Neural cell (in vitro differentiated cells): Measurements from ENCODE around the gene PRKG1. TPM values are rescaled to one million over a fixed set of nuclear protein-coding genes. Genes with fewer than 3 reads are reported as not detected.

Experiments used
- H2AFZ ChIP-seq: fragments of 200-600, 300-800 bp; sonication (generic), shearing (Covaris generic); 2 replicates; pipeline ENCODE4 v1.6.0; 2014; ENCODE audit warnings: low read depth, mild to moderate bottlenecking, antibody characterized with exemption, low read length, moderate library complexity
- H3F3A ChIP-seq: fragments of 200-600 bp; shearing (Covaris generic); 2 replicates; pipeline ENCODE4 v1.6.1; 2016; ENCODE audit warnings: mild to moderate bottlenecking, moderate library complexity, mixed read lengths, antibody characterized with exemption, low read length; ENCODE audit not compliant: insufficient read depth, poor library complexity, severe bottlenecking
- H3K27ac ChIP-seq: fragments of 200-600, 300-800 bp; sonication (generic), shearing (Covaris generic); 2 replicates; pipeline ENCODE4 v1.5.1; 2014; ENCODE audit warnings: mild to moderate bottlenecking, low read length, moderate library complexity
- H3K27me3 ChIP-seq: fragments of 300-800, 200-600 bp; sonication (generic), shearing (Covaris generic); 2 replicates; pipeline ENCODE4 v1.6.0; 2014; ENCODE audit warnings: mild to moderate bottlenecking, low read depth, low read length, moderate library complexity; ENCODE audit not compliant: insufficient read depth
- H3K36me3 ChIP-seq: fragments of 300-800, 200-600 bp; sonication (generic), shearing (Covaris generic); 2 replicates; pipeline ENCODE4 v1.5.1; 2014; ENCODE audit warnings: mild to moderate bottlenecking, antibody characterized with exemption, low read length, moderate library complexity; ENCODE audit not compliant: insufficient read depth
- H3K4me2 ChIP-seq: fragments of 300-800, 200-600 bp; sonication (generic), shearing (Covaris generic); 2 replicates; pipeline ENCODE4 v1.6.0; 2014; ENCODE audit warnings: mild to moderate bottlenecking, low read length
- H3K4me3 ChIP-seq: fragments of 300-800, 200-600 bp; sonication (generic), shearing (Covaris generic); 2 replicates; pipeline ENCODE4 v1.5.1; 2014; ENCODE audit warnings: mild to moderate bottlenecking, low read length, moderate library complexity
- H3K79me2 ChIP-seq: fragments of 200-600 bp; shearing (Covaris generic); replicated peaks from 2 replicates; pipeline ENCODE4 v1.6.0; 2014; ENCODE audit warnings: mild to moderate bottlenecking, low read length, moderate library complexity; ENCODE audit not compliant: insufficient read depth
- H3K9ac ChIP-seq: fragments of 300-800, 200-600 bp; sonication (generic), shearing (Covaris generic); 2 replicates; pipeline ENCODE4 v1.6.1; 2016; ENCODE audit warnings: mild to moderate bottlenecking, low read length, mixed read lengths
- H3K9me2 ChIP-seq: fragments of 200-600 bp; shearing (Covaris generic); 2 replicates; pipeline ENCODE4 v1.6.1; 2016; ENCODE audit warnings: mild to moderate bottlenecking, low read length, mixed read lengths; ENCODE audit not compliant: insufficient read depth
- H3K9me3 ChIP-seq: fragments of 200-600, 300-800 bp; sonication (generic), shearing (Covaris generic); 2 replicates; pipeline ENCODE4 v1.6.1; 2016; ENCODE audit warnings: mild to moderate bottlenecking, mixed run types, low read length, moderate library complexity, mixed read lengths
- H4K20me1 ChIP-seq: fragments of 200-600 bp; shearing (Covaris generic); 2 replicates; pipeline ENCODE4 v1.6.1; 2016; ENCODE audit warnings: mild to moderate bottlenecking, mixed run types; ENCODE audit not compliant: insufficient read depth
- CTCF ChIP-seq: fragments of 450-650 bp; IDR thresholded peaks from 2 replicates; pipeline ENCODE4 v1.5.1; 2014; ENCODE audit warnings: antibody characterized with exemption, mild to moderate bottlenecking, moderate library complexity; ENCODE audit not compliant: poor library complexity, severe bottlenecking
- EP300 ChIP-seq: fragments of 450-650 bp; conservative IDR thresholded peaks from 2 replicates; pipeline ENCODE4 v1.6.1; 2014; ENCODE audit warnings: antibody characterized with exemption, mild to moderate bottlenecking, moderate library complexity; ENCODE audit not compliant: poor library complexity, severe bottlenecking
- EZH2 ChIP-seq: fragments of 200-600, 300-800 bp; shearing (Covaris generic), sonication (generic); IDR thresholded peaks from 2 replicates; pipeline ENCODE4 v1.6.1; 2014; ENCODE audit warnings: antibody characterized with exemption, low read length, borderline replicate concordance, mild to moderate bottlenecking; ENCODE audit not compliant: insufficient read depth, poor library complexity, severe bottlenecking
- MXI1 ChIP-seq: fragments of 450-650 bp; conservative IDR thresholded peaks from 2 replicates; pipeline ENCODE4 v1.6.1; 2014; ENCODE audit warnings: antibody characterized with exemption, mild to moderate bottlenecking; ENCODE audit not compliant: poor library complexity, severe bottlenecking
- POLR2AphosphoS5 ChIP-seq: IDR thresholded peaks from 2 replicates; pipeline ENCODE4 v1.6.1; 2012
- RAD21 ChIP-seq: fragments of 450-650 bp; conservative IDR thresholded peaks from 2 replicates; pipeline ENCODE4 v1.6.1; 2014; ENCODE audit warnings: antibody characterized with exemption, mild to moderate bottlenecking, moderate library complexity
- SMC3 ChIP-seq: fragments of 450-650 bp; conservative IDR thresholded peaks from 2 replicates; pipeline ENCODE4 v1.6.1; 2014; ENCODE audit warnings: antibody characterized with exemption, mild to moderate bottlenecking, moderate library complexity; ENCODE audit not compliant: poor library complexity
- TAF1 ChIP-seq: IDR thresholded peaks from 2 replicates; pipeline ENCODE4 v1.6.1; 2012; ENCODE audit warnings: low read depth
- polyA plus RNA-seq: library from polyadenylated mRNA; depleted of rRNA; stranded (reverse); fragments of >200 nt; gene quantifications from 2 replicates; pipeline ENCODE4 v1.2.3, GENCODE V29; 2014
- TF ChIP-seq, protein P1 (sequence below): IDR thresholded peaks from 2 replicates; pipeline ENCODE4 v1.6.1; 2012; ENCODE audit warnings: borderline replicate concordance

PRKG1 gene
- polyA plus RNA-seq, 1 donor from 2014 or later, result 2.2 TPM

GRCh38 chr10:52208365-52208764, 1134.1 kb downstream of the PRKG1 start:
- H3K79me2 ChIP-seq, result no peaks in the 10 kb centered on the region
- TF ChIP-seq EZH2 (no peak), CTCF (no peak), POLR2AphosphoS5 (peak; percentile 85), SMC3 (peak; percentile 2), MXI1 (no peak), RAD21 (peak; percentile 15), EP300 (peak; percentile 84), TAF1 (no peak)
- TF ChIP-seq, protein P1, sequence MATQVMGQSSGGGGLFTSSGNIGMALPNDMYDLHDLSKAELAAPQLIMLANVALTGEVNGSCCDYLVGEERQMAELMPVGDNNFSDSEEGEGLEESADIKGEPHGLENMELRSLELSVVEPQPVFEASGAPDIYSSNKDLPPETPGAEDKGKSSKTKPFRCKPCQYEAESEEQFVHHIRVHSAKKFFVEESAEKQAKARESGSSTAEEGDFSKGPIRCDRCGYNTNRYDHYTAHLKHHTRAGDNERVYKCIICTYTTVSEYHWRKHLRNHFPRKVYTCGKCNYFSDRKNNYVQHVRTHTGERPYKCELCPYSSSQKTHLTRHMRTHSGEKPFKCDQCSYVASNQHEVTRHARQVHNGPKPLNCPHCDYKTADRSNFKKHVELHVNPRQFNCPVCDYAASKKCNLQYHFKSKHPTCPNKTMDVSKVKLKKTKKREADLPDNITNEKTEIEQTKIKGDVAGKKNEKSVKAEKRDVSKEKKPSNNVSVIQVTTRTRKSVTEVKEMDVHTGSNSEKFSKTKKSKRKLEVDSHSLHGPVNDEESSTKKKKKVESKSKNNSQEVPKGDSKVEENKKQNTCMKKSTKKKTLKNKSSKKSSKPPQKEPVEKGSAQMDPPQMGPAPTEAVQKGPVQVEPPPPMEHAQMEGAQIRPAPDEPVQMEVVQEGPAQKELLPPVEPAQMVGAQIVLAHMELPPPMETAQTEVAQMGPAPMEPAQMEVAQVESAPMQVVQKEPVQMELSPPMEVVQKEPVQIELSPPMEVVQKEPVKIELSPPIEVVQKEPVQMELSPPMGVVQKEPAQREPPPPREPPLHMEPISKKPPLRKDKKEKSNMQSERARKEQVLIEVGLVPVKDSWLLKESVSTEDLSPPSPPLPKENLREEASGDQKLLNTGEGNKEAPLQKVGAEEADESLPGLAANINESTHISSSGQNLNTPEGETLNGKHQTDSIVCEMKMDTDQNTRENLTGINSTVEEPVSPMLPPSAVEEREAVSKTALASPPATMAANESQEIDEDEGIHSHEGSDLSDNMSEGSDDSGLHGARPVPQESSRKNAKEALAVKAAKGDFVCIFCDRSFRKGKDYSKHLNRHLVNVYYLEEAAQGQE, result peak; percentile 70
- no peaks in the 10 kb centered on the region for H3K36me3 ChIP-seq
- no peaks in the 10 kb centered on the region for H4K20me1 ChIP-seq
- H3K27ac ChIP-seq, result peak overlapping the region; percentile 68
- peak overlapping the region; percentile 11 for H3K9ac ChIP-seq
- no peaks in the 10 kb centered on the region for H3K27me3 ChIP-seq
- H2AFZ ChIP-seq, result no peak overlapping the region
- H3K4me3 ChIP-seq, result peak overlapping the region; percentile 28
- no peaks in the 10 kb centered on the region for H3K9me3 ChIP-seq
- no peaks in the 10 kb centered on the region for H3K9me2 ChIP-seq
- H3F3A ChIP-seq, result no peaks in the 10 kb centered on the region
- no peak overlapping the region for H3K4me2 ChIP-seq

DNA sequence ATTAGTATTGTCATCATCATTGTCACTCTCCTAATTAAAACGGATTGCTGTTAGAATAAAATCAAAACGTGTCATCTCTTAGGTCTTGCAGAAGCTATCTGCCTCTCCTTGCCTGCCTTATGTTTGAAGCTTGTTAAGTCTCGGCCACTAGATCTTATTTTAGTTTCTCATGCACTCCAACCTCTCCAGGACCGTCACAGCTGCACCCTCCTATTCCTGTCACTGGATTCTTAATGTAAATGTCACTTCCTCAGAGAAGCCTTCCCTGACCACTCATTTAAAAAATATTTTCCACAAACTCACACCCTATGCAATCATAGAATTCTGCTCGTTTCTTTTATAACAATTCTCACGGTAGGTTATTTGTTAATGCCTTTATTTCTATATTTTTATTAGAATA, 1135.9 kb downstream of the PRKG1 start:
- Histone ChIP-seq H3K9me2 (no peaks in the 10 kb centered on the region), H3K79me2 (no peaks in the 10 kb centered on the region)
- no peak for TF ChIP-seq POLR2AphosphoS5
- no peak for TF ChIP-seq SMC3
- TF ChIP-seq, protein P1, result no peak
- no peak for TF ChIP-seq MXI1
- no peak for TF ChIP-seq TAF1
- TF ChIP-seq EZH2, result no peak
- TF ChIP-seq RAD21, result no peak
- TF ChIP-seq EP300, result no peak
- TF ChIP-seq CTCF, result no peak

More for the DNA sequence above, 1135.9 kb downstream of the PRKG1 start:
- Histone ChIP-seq H3K27ac (no peak overlapping the region), H3K4me2 (no peak overlapping the region), H3K36me3 (no peaks in the 10 kb centered on the region), H3F3A (no peaks in the 10 kb centered on the region), H3K9me3 (no peaks in the 10 kb centered on the region), H3K27me3 (no peaks in the 10 kb centered on the region), H3K9ac (no peak overlapping the region), H4K20me1 (no peaks in the 10 kb centered on the region), H3K4me3 (no peak overlapping the region), H2AFZ (no peak overlapping the region)
